ENCODE data around the gene LINGO1.

The LINGO1 gene

GRCh38 chr15:77567202-77567601 is 65.5 kb downstream of the LINGO1 start:
- no peak for DNase-seq

GRCh38 chr15:77566092-77566491 is 66.6 kb downstream of the LINGO1 start:
- DNase-seq = no peak

- no peak for DNase-seq
These were observed 67.3 kb downstream of the LINGO1 start for GRCh38 chr15:77565378-77565915.

GRCh38 chr15:77564938-77565337 is 67.8 kb downstream of the LINGO1 start:
- DNase-seq = no peak

- no peak for DNase-seq
These were observed 68.4 kb downstream of the LINGO1 start for GRCh38 chr15:77564341-77564740.

- no peak for DNase-seq
These were observed 69.0 kb downstream of the LINGO1 start for GRCh38 chr15:77563623-77564156.

Data from stimulated activated CD4-positive, alpha-beta T cell treated with anti-CD3 and anti-CD28 coated beads, Interleukin-4, amount 100 ng/mL, for 1 hour (primary cell).